MM.1S (cell line): ENCODE results near the gene ZFPM1.
"Not testable (repeated sequence)": the region's sequence is repeated elsewhere in the genome, so short reads cannot be mapped to it uniquely, and the experiment has no call there.

ENCODE experiments used
- EZH2 ChIP-seq: fragments of 300-600 bp; sonication (generic); optimal IDR thresholded peaks from 2 replicates; pipeline ENCODE3; 2017; ENCODE audit warnings: low read depth, mild to moderate bottlenecking, antibody characterized with exemption, low read length, mixed read lengths
- TF ChIP-seq, protein P1 (sequence below): fragments of 300-600 bp; sonication (generic); IDR thresholded peaks from 2 replicates; pipeline ENCODE4 v1.5.1; 2016; ENCODE audit warnings: antibody characterized with exemption, low read length, mixed read lengths

DNA sequence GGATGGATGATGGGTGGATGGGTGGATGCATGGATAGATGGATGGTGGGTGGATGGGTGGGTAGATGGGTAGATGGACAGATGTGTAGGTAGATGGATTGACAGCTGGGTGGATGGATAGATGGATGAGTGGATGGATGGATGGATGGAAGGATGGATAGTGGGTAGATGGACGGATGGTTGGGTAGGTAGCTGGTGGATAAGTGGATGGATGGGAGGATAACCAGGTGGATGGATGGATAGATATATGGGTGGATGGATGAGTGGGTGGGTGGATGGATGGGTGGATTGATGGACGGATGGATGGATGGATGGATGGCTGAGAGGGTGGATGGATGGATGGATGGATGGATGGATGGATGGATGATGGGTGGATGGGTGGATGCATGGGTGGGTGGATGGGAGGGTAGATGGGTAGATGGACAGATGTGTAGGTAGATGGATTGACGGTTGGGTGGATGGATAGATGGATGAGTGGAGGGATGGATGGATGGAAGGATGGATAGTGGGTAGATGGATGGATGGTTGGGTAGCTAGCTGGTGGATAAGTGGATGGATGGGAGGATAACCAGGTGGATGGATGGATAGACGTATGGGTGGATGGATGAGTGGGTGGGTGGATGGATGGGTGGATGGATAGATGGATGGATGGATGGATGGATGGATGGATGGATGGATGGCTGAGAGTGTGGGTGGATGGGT, 65.5 kb downstream of the ZFPM1 start:
- TF ChIP-seq, protein P1, sequence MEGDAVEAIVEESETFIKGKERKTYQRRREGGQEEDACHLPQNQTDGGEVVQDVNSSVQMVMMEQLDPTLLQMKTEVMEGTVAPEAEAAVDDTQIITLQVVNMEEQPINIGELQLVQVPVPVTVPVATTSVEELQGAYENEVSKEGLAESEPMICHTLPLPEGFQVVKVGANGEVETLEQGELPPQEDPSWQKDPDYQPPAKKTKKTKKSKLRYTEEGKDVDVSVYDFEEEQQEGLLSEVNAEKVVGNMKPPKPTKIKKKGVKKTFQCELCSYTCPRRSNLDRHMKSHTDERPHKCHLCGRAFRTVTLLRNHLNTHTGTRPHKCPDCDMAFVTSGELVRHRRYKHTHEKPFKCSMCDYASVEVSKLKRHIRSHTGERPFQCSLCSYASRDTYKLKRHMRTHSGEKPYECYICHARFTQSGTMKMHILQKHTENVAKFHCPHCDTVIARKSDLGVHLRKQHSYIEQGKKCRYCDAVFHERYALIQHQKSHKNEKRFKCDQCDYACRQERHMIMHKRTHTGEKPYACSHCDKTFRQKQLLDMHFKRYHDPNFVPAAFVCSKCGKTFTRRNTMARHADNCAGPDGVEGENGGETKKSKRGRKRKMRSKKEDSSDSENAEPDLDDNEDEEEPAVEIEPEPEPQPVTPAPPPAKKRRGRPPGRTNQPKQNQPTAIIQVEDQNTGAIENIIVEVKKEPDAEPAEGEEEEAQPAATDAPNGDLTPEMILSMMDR, result not testable (repeated sequence)
- not testable (repeated sequence) for TF ChIP-seq EZH2
